B cell (primary cell): ENCODE results near the gene WBP1. TPM values are rescaled to one million over a fixed set of nuclear protein-coding genes. Genes with fewer than 3 reads are reported as not detected.

Experiments used
- ATAC-seq: fragments of 200-7000 bp; cut with Tn5 transposase; one replicate; pipeline ENCODE4 v1.10.0; 2021; ENCODE audit warnings: low read depth, mild to moderate bottlenecking, moderate number of reproducible peaks, moderate library complexity
- CTCF ChIA-PET: fragments of 350-600 bp; sonication (Branson Sonifier 250); formaldehyde crosslinking; loops from one replicate; lab custom pipeline; 2021; ENCODE audit warnings: antibody characterized with exemption, inconsistent platforms; lab: Charles Lee
- POLR2A ChIA-PET: fragments of 350-600 bp; sonication (Branson Sonifier 250); formaldehyde crosslinking; loops from one replicate; lab custom pipeline; 2021; ENCODE audit warnings: antibody characterized with exemption; lab: Charles Lee
- DNase-seq: peaks from one replicate; pipeline ENCODE4 v3.0.0; 2013
- H2AFZ ChIP-seq: 2 replicates; pipeline ENCODE4 v1.6.1; 2012; ENCODE audit warnings: mild to moderate bottlenecking, low read depth, low read length; ENCODE audit not compliant: insufficient read depth, poor library complexity, severe bottlenecking
- H3K27ac ChIP-seq, 2 donors: 1 replicate in 1 of 2; 2 replicates in 1 of 2; pipeline ENCODE4 v1.5.1; 2012 to 2013; ENCODE audit warnings: low read length in 2 of 2, mild to moderate bottlenecking in 2 of 2, moderate library complexity in 1 of 2
- H3K27me3 ChIP-seq, 4 experiments: fragments of 200-600 bp in 1 of 4; sonication (generic) in 1 of 4; replicated peaks in 1 of 4; 1 replicate in 2 of 4; 2 replicates in 2 of 4; pipeline versions ENCODE4 v1.6.1 to v1.7.0; 2013 to 2016; ENCODE audit warnings: low read length in 3 of 4, mild to moderate bottlenecking in 2 of 4, mixed read lengths in 1 of 4, moderate library complexity in 1 of 4; ENCODE audit not compliant: insufficient read depth in 4 of 4, control insufficient read depth in 3 of 4; ENCODE audit errors: control extremely low read depth in 1 of 4
- H3K36me3 ChIP-seq, 2 experiments: replicated peaks in 1 of 2; 1 replicate in 1 of 2; 2 replicates in 1 of 2; pipeline versions ENCODE4 v1.6.1 to v1.7.1; 2013; ENCODE audit warnings: low read length in 1 of 2; ENCODE audit not compliant: insufficient read depth in 2 of 2, control insufficient read depth in 1 of 2; ENCODE audit errors: control extremely low read depth in 1 of 2, extremely low read depth in 1 of 2
- H3K4me1 ChIP-seq, 2 donors: fragments of 200-600 bp in 1 of 2; sonication (generic) in 1 of 2; 1 replicate in 1 of 2; 2 replicates in 1 of 2; pipeline versions ENCODE4 v1.5.1 to v1.6.1; 2013 to 2017; ENCODE audit warnings: low read length in 2 of 2; ENCODE audit not compliant: control insufficient read depth in 2 of 2, insufficient read depth in 2 of 2
- H3K4me2 ChIP-seq: replicated peaks from 2 replicates; pipeline ENCODE3; 2012; ENCODE audit warnings: mild to moderate bottlenecking, low read depth, low read length; ENCODE audit not compliant: poor library complexity, severe bottlenecking
- H3K4me3 ChIP-seq, 5 experiments: fragments of 200-600 bp in 1 of 5; sonication (generic) in 1 of 5; 1 replicate in 3 of 5; 2 replicates in 2 of 5; pipeline versions ENCODE4 v1.5.1 to v1.7.0; 2011 to 2016; ENCODE audit warnings: low read length in 4 of 5, mild to moderate bottlenecking in 4 of 5, low read depth in 2 of 5, control low read depth in 1 of 5, moderate library complexity in 1 of 5; ENCODE audit not compliant: insufficient read depth in 1 of 5; ENCODE audit errors: control extremely low read depth in 1 of 5, extremely low read depth in 1 of 5
- H3K79me2 ChIP-seq: fragments of 200-600 bp; sonication (generic); one replicate; pipeline ENCODE4 v1.6.0; 2016; ENCODE audit warnings: low read length; ENCODE audit not compliant: control insufficient read depth, insufficient read depth
- H3K9ac ChIP-seq: fragments of 200-600 bp; sonication (generic); 2 replicates; pipeline ENCODE4 v1.6.1; 2017; ENCODE audit warnings: mild to moderate bottlenecking, low read length, moderate library complexity
- H3K9me3 ChIP-seq, 3 donors: one replicate each; pipeline versions ENCODE4 v1.6.1 to v1.7.1; 2013; ENCODE audit warnings: low read length in 2 of 3; ENCODE audit not compliant: control insufficient read depth in 2 of 3, insufficient read depth in 1 of 3; ENCODE audit errors: control extremely low read depth in 1 of 3
- H4K20me1 ChIP-seq: 2 replicates; pipeline ENCODE4 v1.6.0; 2012; ENCODE audit warnings: mild to moderate bottlenecking, low read length; ENCODE audit not compliant: insufficient read depth, control insufficient read depth, poor library complexity, severe bottlenecking
- H3K27ac Mint-ChIP-seq: one replicate; pipeline ENCODE4 v1.8.0; 2021; ENCODE audit warnings: mixed read lengths
- H3K27me3 Mint-ChIP-seq: one replicate; pipeline ENCODE4 v1.8.0; 2021; ENCODE audit warnings: mixed read lengths
- H3K4me1 Mint-ChIP-seq: one replicate; pipeline ENCODE4 v1.8.0; 2021; ENCODE audit warnings: mixed read lengths
- H3K4me3 Mint-ChIP-seq: one replicate; pipeline ENCODE4 v1.8.0; 2021; ENCODE audit warnings: mixed read lengths
- H3K9me3 Mint-ChIP-seq: one replicate; pipeline ENCODE4 v1.8.0; 2022; ENCODE audit warnings: mixed read lengths; ENCODE audit not compliant: insufficient read depth
- EZH2 ChIP-seq: IDR thresholded peaks from 2 replicates; pipeline ENCODE4 v1.6.1; 2012; ENCODE audit warnings: borderline replicate concordance, low read depth, mild to moderate bottlenecking, moderate library complexity, low read length; ENCODE audit not compliant: insufficient read depth, poor library complexity, severe bottlenecking
- WGBS: methylation state at CpG from one replicate; pipeline ENCODE4 v1.1.5; 2013; ENCODE audit warnings: missing lambda C conversion rate; ENCODE audit not compliant: insufficient coverage; 5-methylcytosine and 5-hydroxymethylcytosine counted together
- intact Hi-C: fragments of 100-400 bp; cut with micrococcal nuclease; formaldehyde crosslinking; loops from one replicate; pipeline ENCODE4 v1.10.0; 2022
- polyA plus RNA-seq: library from polyadenylated mRNA; depleted of rRNA; stranded (reverse); fragments of >200 nt; gene quantifications from 2 replicates; pipeline ENCODE4 v1.2.3, GENCODE V29; 2012
- total RNA-seq, 2 donors: library from RNA; stranded (reverse); fragments of 120-200 nt in 1 of 2; gene quantifications; 1 replicate in 1 of 2; 2 replicates in 1 of 2; pipeline versions ENCODE4 v1.2.3 to v1.2.4, GENCODE V29; 2013 to 2022
- TF ChIP-seq, protein P1 (sequence below): fragments of 200-600 bp; IDR thresholded peaks from one replicate; pipeline ENCODE4 v1.8.0; 2022; ENCODE audit warnings: antibody characterized with exemption, mild to moderate bottlenecking

WBP1 gene
- total and polyA plus RNA-seq, 2 donors (not counting 1 experiment from before 2014, with no cell fraction given), result 98.4 to 207 TPM

DNA sequence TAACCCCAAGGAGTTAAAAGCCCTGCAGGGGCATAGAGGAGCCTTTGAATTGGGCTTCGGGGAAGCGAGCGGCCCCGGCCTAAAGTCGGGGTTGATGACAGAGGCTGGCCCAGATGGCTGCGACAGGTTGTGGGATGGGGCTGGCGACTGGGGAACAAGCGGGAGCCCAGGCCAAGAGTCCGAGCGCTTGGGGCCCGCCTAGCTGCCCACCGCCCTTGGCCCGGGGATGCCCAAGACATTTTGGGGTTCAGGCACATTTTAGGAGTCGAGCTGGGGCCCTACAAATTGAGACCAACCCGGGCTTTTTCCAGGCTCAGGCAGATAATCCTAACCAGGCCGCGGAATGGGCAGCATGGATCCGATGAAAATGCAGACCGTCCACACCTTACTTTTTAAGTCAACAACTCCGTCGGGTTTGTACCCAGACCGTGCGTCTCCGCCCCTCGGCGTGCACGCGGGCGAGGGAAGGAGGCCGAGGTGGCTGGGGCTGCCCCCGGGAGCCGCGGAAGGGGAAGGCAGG is 17.0 kb upstream of the WBP1 start:
- Histone ChIP-seq H3K27me3 (peaks cover 0 to 43% (median 13%) of the 10 kb centered on the region in 4 experiments), H3K9ac (peak overlapping the region; percentile 57), H3K4me3 (peak overlapping the region in 4 of 5 experiments; percentile 31 to 60 (median 52)), H3K9me3 (peaks cover 0 to 9% (median 0%) of the 10 kb centered on the region in 3 donors), H3K36me3 (no peaks in the 10 kb centered on the region), H3K27ac (no peak overlapping the region), H3K4me2 (peak overlapping the region; percentile 95), H2AFZ (peak overlapping the region; percentile 81), H3K4me1 (peaks cover 36 to 46% of the 10 kb centered on the region in 2 donors), H4K20me1 (no peaks in the 10 kb centered on the region), H3K79me2 (no peaks in the 10 kb centered on the region)
- Mint-ChIP-seq H3K27me3 (peaks cover 19% of the 10 kb centered on the region), H3K4me3 (peak overlapping the region; percentile 83), H3K4me1 (peaks cover 44% of the 10 kb centered on the region), H3K27ac (no peak overlapping the region), H3K9me3 (no peaks in the 10 kb centered on the region)
- TF ChIP-seq, protein P1, sequence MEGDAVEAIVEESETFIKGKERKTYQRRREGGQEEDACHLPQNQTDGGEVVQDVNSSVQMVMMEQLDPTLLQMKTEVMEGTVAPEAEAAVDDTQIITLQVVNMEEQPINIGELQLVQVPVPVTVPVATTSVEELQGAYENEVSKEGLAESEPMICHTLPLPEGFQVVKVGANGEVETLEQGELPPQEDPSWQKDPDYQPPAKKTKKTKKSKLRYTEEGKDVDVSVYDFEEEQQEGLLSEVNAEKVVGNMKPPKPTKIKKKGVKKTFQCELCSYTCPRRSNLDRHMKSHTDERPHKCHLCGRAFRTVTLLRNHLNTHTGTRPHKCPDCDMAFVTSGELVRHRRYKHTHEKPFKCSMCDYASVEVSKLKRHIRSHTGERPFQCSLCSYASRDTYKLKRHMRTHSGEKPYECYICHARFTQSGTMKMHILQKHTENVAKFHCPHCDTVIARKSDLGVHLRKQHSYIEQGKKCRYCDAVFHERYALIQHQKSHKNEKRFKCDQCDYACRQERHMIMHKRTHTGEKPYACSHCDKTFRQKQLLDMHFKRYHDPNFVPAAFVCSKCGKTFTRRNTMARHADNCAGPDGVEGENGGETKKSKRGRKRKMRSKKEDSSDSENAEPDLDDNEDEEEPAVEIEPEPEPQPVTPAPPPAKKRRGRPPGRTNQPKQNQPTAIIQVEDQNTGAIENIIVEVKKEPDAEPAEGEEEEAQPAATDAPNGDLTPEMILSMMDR, result no peak
- no peak for TF ChIP-seq EZH2
- intact Hi-C loops, result no loop called here
- CTCF ChIA-PET, result interaction anchor here (1.0 kb wide), 1 partner anchor 91 kb away, joined by 4 read pairs; no protein-coding TSS in a partner anchor
- POLR2A ChIA-PET, result interaction anchor here (1.1 to 1.3 kb wide), 2 partner anchors 13 to 20 kb away, joined by 3 to 4 read pairs; partner anchors contain the start of genes C2orf81, INO80B and WDR54
- ATAC-seq, result no peak
- 59% methylated on average over 33 of the region's 33 CpGs for WGBS
- no peak for DNase-seq
